GM19395 (cell line): ENCODE measurements around the gene POMZP3.
"Not testable (repeated sequence)": the region's sequence is repeated elsewhere in the genome, so short reads cannot be mapped to it uniquely, and the experiment has no call there.

Source experiments
- ATAC-seq: cut with Tn5 transposase; IDR thresholded peaks from one replicate; pipeline ENCODE4 v1.9.1; 2021; ENCODE audit warnings: mild to moderate bottlenecking, moderate library complexity; ENCODE audit not compliant: unreplicated experiment

POMZP3 gene

GRCh38 chr7:76591033-76591432 is 36.0 kb downstream of the POMZP3 start:
- not testable (repeated sequence) for ATAC-seq

GRCh38 chr7:76588586-76588985 is 38.5 kb downstream of the POMZP3 start:
- ATAC-seq: not testable (repeated sequence)

GRCh38 chr7:76586585-76587315 is 40.3 kb downstream of the POMZP3 start:
- not testable (repeated sequence) for ATAC-seq

- not testable (repeated sequence) for ATAC-seq
Measured at GRCh38 chr7:76583636-76584281, 43.3 kb downstream of the POMZP3 start.

- ATAC-seq: not testable (repeated sequence)
Measured at GRCh38 chr7:76582848-76583631, 44.0 kb downstream of the POMZP3 start.

- not testable (repeated sequence) for ATAC-seq
Measured at GRCh38 chr7:76575919-76576655, 51.0 kb downstream of the POMZP3 start.

GRCh38 chr7:76575431-76575830 is 51.6 kb downstream of the POMZP3 start:
- ATAC-seq: not testable (repeated sequence)

GRCh38 chr7:76572296-76572695 is 54.8 kb downstream of the POMZP3 start:
- not testable (repeated sequence) for ATAC-seq

- not testable (repeated sequence) for ATAC-seq
Measured at GRCh38 chr7:76570324-76570775, 56.7 kb downstream of the POMZP3 start.

GRCh38 chr7:76568742-76569141 is 58.3 kb downstream of the POMZP3 start:
- ATAC-seq: not testable (repeated sequence)

GRCh38 chr7:76567753-76568152 is 59.3 kb downstream of the POMZP3 start:
- not testable (repeated sequence) for ATAC-seq

GRCh38 chr7:76567311-76567710 is 59.8 kb downstream of the POMZP3 start:
- not testable (repeated sequence) for ATAC-seq

GRCh38 chr7:76565001-76565400 is 62.1 kb downstream of the POMZP3 start:
- not testable (repeated sequence) for ATAC-seq

GRCh38 chr7:76561342-76561741 is 65.7 kb downstream of the POMZP3 start:
- not testable (repeated sequence) for ATAC-seq

- ATAC-seq: not testable (repeated sequence)
Measured at GRCh38 chr7:76560157-76560556, 66.9 kb downstream of the POMZP3 start.
